ENCODE results near the gene HPS4.

Gene HPS4

DNA sequence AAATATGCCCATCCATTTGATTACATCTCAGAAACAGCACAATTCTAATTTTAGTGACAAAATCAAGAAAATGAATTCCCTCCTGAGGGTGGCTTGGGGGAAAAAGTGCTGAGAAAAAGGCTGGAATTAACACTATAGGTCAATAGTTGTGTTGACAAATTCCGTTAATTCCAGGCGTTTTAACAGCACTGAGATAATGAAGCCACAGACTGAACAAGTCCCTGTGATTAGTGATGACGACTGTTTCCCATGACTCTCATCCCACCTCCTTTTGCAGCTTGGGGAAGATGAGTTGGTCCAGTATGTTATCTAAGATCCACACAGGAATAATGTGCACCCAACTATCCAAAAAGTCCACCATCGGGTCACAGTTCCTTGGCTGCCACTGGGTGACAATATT is 12.9 kb upstream of the HPS4 start:
- no peak for DNase-seq

DNA sequence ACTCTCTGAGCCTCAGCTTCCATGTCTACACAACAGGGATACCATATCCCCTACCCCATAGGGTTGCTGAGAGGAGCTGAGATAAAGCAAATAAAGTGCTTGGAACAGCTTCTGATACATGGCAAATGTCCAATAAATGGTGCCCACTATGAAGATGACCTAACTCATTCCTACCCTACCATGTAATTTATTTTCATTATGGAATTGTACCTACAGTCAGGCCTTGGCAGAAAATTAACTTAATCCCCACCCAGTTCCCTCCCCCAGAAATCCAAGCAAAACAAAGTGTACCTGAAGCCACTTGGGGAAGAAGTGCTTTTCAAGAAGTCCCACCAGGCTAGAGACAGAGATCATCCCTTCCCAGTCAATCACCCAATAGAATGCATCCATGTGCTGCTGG is 10.9 kb upstream of the HPS4 start:
- DNase-seq: peak; percentile 57

DNA sequence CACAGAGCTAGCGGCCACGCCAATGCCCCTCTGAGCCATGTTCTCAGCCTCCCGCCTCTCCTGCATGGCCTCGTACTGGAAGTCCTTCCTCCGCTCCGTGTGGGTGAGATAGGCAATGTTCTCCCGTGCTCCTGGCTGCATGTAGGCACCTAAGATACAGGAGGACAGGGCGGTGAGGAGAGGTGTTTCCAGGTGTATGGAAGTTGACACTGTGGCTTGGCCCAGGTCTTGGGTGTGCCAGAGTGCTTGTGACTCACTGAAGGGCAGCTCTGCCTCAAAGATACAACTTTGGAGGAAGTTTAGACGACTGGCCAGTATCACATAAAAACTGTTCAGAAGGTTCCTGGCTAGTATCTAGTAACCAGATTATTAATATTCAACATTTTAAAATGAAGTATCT is 8.6 kb upstream of the HPS4 start:
- no peak for DNase-seq

DNA sequence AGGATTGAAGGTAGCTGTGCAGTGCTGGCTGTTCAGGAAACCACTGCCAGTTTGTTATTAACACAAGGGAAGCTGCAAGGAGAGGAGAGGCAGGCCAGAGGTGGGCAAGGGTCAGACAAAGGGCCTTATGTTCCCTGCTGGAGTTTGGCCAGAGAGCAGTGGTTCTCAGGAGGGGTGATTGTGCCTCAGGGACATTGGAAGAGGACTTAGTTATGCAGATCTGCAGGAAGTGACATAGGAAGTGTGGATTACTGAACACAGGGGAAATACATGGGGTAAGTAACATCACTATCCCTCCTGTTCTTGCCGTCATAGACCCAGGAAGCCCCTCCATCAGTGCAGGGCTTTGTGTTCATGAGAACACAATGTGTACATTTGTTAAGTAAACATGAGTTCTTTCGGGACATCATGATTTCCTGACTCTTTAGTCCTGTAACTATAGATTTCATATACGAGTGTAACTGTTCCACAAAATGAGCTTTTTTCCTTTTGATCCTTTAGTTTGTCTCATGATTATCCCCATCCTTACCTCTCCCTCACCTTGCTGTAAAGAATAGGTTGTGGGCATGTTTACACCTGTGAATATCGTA is 6.0 kb upstream of the HPS4 start:
- DNase-seq: no peak

DNA sequence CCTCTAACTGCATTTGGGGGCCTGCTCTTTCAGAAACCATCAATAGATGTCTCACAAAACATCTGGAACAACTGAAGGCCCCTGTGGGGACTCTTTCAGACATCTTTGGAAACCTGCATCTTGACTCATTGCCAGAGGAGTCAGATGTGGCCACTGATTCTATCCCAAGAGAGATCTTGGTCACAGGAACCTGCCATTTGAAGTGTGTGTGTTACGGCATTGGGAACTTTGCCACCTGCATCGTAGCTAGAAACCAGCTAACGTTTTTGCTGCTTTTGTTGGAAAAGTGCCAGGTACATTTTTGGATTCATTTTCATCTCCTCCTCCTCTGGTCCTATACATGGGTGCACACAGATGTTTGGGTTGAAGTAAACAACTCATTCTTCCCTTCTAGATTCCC is 4.4 kb upstream of the HPS4 start:
- DNase-seq: peak; percentile 79

DNA sequence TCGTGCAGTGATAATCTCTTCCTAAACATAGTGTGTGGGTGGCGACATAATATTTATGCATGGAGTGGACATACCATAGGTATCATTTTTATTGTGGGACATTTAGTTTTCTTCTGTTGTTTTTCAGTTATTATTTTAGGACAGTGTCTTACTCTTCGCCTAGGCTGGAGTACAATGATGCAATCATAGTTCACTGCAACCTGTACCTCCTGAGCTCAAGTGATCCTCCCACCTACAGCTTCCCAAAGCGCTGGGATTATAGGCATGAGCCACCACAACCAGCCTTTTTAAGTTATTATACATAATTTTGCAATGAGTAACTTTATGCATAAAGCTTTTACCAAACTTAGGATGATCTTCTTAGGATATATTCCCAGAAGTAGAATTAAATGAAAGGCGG is 2.8 kb upstream of the HPS4 start:
- no peak for DNase-seq

DNA sequence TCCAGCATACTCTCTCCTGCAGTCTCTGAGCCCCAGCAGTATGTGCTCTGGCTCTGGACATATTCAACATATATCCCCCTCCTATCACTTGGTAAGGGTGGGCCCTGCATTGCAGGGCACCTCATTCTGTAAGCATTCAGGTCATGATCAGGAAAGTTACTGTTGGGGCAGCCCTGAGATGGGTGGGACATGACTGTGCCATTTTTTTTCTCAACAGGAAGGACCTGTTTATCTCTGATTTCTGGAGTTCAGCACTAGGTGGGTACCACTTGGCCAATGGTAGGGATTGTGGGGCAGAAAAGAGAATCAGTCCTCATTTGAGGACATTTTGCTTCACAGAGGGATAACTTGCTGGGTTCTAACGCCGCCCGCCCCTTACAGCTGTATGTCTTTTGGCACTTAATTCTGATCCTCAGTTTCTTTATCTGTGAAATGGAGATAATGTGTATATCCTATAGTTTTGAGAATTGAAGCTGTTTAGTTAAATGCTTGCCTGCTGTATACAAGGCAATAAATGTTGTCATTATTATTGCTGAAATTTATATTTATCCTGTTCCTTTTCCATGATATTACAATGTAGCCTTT is 2.3 kb upstream of the HPS4 start:
- no peak for DNase-seq

DNA sequence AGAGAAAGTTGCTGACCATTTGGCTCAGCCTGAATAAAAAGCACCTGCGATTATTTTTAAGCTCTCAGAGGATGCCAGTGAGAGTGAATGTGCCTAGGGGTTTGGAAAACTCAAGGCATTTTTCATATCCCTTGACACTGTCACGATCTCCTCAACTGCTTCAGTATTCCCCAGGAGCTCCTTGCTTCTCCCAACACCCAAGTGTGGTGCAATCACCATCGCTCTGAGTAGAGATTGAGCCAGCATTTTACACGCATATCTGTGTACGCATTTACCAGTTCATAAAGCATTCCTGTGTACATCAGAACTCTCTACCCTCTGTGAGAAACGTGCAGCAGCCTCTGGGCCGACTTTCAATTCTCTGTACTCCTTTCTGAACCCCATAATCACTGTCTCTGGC is 1.4 kb upstream of the HPS4 start:
- DNase-seq: no peak

DNA sequence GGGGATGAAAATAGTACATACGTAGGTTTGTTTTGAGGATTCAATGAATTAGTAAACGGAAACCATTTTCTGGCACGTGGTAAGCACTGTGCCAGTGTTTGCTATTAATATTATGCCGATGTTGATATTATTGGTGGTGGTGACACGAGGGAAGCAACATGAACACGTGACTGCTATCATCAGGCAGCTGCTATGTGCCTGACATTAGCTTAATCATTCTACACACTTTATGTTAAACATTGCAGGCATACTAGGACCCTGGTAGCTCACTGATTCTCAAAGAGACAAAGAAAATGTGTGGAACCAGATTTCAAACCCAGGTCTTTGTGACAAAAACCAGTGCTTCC is 750 bp upstream of the HPS4 start:
- DNase-seq: no peak

DNA sequence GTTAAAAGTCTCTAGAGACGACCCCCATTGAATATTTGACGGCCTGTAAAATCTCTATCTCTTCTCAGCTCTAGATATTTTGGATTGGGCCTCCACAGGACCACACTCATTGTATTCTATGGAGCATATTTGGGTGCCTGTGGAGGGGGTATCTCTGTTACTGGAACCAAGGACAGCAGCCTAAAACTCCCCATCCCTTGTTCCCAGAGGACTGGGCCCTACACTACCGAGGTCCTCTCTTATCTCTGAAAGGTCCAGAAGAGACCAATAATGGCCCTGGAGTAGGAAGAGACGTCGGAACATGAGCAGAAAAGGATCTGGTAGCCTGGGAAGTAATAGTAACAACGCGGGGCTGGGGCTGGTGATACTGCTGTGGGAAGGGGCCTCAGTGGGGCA is 542 bp downstream of the HPS4 start:
- no peak for DNase-seq

DNA sequence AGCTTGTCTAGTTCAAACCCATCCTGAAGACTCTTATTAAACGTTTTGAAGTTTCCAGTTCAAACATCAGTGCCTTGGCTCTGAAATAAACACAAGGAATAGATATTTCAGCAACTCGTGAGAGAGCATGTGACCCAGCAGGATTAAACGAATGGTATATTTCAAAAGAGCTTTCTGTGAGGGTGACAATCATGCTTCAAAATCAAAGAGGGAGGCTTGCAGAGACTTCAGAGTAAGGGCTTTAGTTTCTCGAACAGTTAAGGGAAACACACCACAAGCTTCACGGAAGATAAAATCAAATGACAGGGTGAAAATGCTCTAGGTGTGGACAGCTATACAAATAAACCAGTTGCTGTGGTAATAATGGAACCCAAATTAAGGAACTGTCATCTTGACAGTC is 1.4 kb downstream of the HPS4 start:
- no peak for DNase-seq

DNA sequence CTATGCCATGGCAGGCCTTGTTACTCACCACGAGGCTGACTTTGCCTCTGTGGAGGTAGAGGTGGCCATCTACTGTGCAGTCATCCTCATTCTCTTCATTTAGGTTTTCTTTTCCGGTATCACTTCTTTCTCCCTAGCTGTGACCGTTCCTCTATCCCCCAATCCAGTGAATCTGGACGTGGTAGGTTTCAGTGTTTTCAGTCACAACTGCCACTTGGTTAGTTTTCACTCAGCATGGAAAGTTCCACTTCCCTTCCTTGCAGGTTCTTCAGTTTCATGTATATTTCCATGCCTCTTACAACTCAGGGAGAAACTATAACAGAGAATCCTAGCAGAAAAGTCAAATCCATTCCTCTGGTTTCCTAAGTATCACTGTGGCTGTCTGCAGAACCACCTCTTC is 1.9 kb downstream of the HPS4 start:
- no peak for DNase-seq

DNA sequence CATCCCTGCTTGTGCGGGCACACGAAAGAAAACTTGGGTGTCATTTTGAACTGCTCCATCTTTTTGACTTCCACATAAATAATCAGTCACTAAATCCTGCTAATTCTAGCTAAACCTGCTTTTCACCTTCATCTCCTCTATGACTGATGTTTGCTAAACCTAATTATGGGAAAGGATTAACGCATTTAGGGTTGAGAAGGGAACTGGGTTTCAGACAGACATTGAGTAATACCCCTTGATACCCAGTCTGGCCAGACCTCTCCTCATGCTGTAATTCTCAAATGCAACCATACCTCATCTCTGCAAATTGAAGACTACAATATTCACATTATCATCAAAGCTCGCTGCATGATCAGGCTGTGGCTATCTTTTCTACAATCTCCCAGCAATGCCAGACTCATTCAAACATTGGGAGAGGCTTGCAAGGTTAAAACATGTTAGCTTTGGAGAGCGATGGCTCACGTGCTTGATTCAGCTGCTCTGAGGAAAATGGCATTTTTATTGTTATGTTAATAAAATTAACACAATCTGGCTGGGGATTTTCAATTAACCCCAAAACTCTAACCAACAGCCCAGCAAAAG is 2.4 kb downstream of the HPS4 start:
- no peak for DNase-seq

DNA sequence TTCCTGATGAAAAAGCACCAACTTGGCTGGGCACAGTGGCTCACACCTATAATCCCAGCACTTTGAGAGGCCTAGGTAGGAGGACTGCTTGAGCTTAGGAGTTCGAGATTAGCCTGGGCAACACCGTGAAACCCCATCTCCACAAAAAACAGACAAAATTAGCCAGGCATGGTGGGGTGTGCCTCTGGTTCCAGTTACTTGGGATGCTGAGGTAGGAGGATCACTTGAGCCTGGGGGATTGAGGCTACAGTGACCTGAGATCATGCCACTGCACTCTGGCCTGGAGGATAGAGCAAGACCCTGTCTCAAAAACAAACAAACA is 3.0 kb downstream of the HPS4 start:
- DNase-seq: no peak

DNA sequence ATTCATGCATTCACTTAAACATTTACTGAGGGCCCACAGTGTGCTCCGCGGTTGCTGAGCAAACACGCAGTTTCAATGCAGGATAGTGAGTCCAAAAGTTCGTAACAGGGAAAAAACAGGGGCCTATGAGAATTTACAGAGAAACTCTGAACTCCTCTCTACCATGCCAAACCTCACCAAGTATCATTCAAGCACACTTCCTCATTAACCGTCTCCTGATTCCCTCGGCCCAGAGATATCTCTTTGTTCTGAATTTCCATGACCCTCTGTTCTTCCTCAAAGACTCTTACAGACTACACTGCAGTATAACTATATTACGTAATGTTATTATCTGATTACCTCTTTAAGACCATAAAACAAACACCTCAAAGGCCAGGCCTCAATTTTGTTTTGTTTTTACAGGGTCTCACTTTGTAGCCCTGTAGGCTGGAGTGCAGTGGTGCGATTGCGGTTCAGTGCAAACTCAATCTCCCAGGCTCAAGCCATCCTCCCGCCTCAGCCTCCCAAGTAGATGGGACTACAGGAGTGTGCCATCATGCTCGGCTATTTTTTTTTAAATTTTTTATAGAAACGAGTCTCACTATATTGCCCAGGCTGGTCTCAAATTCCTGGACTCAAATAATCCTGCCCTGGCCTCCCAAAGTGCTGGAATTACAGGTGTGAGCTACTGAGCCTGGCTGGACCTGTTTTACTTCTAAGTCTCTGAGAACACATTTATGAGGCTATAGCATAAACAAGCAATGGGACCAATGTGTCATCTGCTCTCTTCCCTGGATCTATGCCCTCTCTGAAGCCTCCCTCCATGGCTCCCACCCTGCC is 3.6 kb downstream of the HPS4 start:
- no peak for DNase-seq

DNA sequence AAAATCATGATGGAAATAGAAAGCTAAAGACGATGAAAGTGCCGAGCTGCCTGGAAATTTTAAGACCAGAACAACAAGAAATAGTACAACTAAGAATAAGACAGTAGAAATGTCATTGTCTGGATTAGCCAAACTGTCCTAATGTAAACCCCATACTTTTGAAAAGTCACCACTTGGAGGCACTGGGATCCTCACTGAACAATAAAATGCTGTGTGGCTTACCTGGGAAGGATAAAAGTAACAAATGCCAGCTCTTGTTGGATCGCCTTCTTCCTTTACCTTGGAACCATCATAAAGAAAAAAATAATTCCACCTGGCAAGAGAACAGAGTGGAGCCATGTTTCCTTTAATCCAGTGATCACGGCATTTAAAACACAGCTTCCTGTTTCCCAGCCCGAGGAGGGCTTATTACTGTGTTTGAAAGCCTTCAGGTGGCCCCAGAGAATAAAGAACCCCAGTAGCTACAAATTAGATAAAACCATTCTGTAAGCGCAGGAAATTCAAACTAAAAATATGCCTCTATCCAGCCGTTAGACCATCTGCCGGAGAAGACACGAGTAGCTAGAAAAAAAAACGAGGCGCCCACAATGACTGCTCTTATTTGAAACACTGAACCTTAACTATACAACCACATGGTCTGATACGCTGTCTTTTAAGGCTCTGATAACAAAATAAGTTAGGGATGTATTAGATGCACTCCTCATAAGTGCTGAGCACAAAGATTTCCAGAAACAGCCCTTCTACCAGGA is 4.4 kb downstream of the HPS4 start:
- DNase-seq: no peak

DNA sequence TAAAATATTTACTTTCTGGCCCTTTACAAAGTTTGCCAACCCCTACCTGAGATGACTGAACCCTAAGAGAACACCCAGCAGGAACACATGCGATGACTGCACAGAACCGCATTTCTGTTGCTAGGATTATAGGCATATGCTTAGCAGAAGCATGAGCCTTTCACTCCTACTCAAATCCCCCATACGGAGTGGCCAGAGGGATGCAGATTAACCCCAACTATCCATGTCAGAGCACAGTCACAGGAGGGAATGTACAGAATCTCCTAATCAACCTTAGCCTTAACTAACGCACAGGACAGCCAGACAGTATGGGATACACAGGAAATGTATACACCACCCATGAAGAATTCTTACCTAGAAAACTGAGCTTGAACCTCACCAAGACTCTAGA is 6.2 kb downstream of the HPS4 start:
- DNase-seq: no peak

DNA sequence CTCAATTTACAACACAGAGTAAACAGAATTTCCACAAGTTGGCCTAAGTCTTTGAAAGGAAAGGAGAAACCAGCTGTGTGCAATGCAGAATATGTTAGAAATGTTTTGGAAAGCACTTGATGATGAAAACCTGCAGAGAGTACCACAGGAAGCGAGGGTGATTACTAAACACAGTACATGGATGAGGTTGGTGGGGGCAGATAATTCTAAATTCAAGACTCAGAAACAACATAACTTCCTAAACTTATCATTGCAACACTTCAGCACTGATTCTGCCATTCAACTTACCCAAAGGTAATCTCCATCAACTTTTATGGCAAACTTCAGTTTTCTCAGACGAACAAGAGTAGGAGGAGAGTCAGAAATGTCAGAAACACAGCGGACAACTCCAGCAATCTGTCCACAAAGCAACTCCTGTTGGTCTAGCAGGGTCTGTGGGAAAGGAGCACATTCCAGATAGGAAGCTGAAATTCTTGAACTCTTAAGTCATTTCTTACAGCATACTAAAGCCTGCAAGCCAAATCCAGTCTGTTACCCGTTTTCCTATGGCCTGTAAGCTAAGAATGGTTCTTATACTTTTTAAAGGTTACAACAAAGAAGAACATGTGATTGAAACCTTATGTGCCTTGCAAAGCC is 6.8 kb downstream of the HPS4 start:
- DNase-seq: no peak

DNA sequence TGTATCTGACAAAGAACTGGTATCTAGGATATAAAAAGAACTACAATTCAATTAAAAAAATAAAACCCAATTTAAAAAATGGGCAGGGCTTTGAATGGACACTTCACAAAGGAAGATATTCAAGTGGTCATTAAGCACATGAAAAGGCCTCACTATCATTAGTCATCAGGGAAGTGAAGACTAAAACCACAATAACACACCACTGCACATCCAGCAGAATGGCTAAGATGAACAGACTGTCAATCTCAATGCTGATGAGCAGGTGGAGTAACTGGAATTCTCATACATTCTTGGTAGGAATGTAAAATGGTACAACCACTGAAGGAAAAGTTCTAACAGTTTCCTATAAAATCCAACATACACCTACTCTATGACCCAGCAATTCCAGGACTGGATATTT is 8.9 kb downstream of the HPS4 start:
- DNase-seq: no peak

DNA sequence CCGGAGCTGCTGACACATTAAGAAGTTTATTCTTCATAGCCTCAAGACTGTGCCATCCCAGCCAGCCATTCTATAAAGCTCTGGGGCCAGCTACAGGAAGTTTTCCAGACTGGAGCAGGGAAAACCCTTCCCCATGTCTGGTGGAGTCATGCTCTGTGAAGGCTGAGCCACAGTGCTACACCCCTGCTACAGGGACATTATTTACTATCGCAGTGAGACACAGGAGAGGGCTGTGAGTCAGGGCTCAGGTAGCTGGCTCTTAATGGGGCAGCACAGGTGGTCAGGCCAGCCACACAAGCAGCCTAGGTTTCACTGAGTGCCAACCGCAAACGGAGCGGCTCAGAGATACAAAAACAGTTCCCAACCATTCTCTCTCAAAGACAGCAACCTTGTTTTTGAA is 12.1 kb downstream of the HPS4 start:
- no peak for DNase-seq

DNA sequence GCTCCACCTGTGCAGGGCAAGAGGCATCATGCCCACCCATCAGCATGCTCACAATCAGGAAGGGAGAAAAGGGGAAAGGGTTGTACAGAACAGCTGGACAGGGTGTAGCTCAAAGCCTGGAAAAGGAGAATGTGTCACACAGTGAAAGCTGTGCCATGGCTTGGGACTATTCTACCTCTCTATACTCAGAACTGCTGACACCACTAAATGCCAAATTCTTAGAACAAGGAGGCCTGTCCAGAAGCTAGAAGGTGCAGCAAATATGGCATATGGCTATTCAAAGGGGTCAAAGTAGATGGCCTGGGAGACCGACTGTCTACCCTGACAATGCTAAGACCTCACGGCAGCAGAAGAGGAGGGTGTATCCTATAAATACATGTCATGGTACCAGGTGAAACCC is 12.8 kb downstream of the HPS4 start:
- no peak for DNase-seq

DNA sequence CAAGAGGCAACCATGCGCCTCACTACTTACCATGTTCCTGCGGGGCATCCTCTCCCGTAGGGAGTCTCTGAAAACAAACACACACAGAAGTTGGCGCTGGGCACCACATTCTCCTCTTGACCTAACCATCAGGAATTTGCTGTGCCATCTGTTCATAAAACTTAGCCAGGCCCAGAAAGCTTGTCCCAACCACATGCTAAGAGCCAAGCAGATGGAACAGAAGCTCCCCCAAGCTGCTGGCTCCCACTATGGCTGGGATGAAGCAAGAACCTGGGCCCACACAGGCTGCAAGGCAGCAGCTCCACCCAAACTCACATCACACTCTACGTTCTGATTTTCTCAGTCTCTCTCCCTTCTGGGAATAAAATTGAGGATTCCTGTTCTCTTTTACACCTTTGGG is 17.4 kb downstream of the HPS4 start:
- no peak for DNase-seq

DNA sequence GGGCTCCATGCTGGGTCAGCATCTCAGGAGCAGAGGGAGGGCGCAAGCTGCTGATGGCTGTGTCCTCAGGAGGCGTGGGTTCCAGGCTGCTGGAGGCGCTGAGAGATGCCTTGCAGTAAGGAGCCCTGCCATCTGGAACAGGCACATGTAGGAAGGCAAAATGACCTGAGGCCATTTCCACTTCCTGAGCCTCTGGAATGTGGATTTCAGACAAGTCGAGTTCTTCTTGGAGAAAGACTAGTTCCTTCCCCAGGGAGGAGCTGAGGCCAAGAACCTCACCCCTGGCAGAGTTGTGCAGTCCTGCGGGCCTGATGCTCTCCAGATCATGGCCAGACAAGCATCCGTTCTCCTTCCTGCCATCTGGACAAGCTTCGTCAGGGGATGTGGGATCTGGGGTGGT is 19.3 kb downstream of the HPS4 start:
- no peak for DNase-seq

All from DMS79 (cell line).